GM23248 (cell line): ENCODE data around the gene IL24.
"Not testable (repeated sequence)": the region's sequence is repeated elsewhere in the genome, so short reads cannot be mapped to it uniquely, and the experiment has no call there.

Experiments
- EZH2 ChIP-seq: fragments of 200-600 bp; sonication (generic); IDR thresholded peaks from 2 replicates; pipeline ENCODE4 v1.6.1; 2018; ENCODE audit warnings: antibody characterized with exemption, mild to moderate bottlenecking; ENCODE audit not compliant: insufficient read depth, poor library complexity, severe bottlenecking
- EZH2phosphoT487 ChIP-seq: fragments of 200-600 bp; sonication (generic); IDR thresholded peaks from 2 replicates; pipeline ENCODE4 v1.6.1; 2018; ENCODE audit warnings: antibody characterized with exemption, moderate library complexity, mild to moderate bottlenecking, low read depth; ENCODE audit not compliant: insufficient read depth

DNA sequence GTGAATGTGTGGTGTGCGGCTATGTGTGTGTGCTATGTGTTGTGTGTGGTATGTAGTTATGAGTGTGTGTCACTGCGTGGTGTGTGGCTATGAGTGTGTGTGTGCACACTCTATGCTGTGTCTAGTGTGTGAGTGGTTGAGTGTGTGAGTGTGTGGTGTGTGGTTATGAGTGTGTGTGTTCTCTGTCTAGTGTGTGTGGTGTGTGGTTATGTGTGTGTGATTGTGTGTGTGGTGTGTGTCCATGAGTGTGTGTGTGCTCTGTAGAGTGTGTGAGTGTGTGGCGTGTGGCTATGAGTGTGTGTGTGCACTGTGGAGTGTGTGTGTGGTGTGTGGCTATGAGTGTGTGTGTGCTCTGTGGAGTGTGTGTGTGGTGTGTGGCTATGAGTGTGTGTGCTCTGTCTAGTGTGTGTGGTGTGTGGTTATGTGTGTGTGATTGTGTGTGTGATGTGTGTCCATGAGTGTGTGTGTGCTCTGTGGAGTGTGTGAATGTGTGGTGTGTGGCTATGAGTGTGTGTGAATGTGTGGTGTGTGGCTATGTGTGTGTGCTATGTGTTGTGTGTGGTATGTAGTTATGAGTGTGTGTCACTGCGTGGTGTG lies 26.8 kb downstream of the IL24 start:
- not testable (repeated sequence) for TF ChIP-seq EZH2, EZH2phosphoT487
